ENCODE results near the gene TMEM86A. TPM values are rescaled to one million over a fixed set of nuclear protein-coding genes. Genes with fewer than 3 reads are reported as not detected.

TMEM86A gene
- total and polyA plus RNA-seq, 12 donors = 1.8 to 22.7 (median 8.3) TPM

GRCh38 chr11:18704698-18705097 lies 6.1 kb downstream of the TMEM86A start:
- Histone ChIP-seq H3K36me3 (replicated peaks in 1 of 2) (peaks cover 0 to 6% of the 10 kb centered on the region in 2 donors), H3K9me3 (replicated peaks in 1 of 3) (no peaks in the 10 kb centered on the region), H3K27me3 (no peaks in the 10 kb centered on the region), H3K27ac (no peak overlapping the region), H3K4me1 (replicated peaks in 1 of 2) (peaks cover 8 to 19% of the 10 kb centered on the region in 2 donors), H3K4me3 (no peak overlapping the region)
- no peak for DNase-seq
- TF ChIP-seq, protein P1, sequence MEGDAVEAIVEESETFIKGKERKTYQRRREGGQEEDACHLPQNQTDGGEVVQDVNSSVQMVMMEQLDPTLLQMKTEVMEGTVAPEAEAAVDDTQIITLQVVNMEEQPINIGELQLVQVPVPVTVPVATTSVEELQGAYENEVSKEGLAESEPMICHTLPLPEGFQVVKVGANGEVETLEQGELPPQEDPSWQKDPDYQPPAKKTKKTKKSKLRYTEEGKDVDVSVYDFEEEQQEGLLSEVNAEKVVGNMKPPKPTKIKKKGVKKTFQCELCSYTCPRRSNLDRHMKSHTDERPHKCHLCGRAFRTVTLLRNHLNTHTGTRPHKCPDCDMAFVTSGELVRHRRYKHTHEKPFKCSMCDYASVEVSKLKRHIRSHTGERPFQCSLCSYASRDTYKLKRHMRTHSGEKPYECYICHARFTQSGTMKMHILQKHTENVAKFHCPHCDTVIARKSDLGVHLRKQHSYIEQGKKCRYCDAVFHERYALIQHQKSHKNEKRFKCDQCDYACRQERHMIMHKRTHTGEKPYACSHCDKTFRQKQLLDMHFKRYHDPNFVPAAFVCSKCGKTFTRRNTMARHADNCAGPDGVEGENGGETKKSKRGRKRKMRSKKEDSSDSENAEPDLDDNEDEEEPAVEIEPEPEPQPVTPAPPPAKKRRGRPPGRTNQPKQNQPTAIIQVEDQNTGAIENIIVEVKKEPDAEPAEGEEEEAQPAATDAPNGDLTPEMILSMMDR (IDR thresholded peaks at IDR 0.05) = no peak
- no peak for TF ChIP-seq POLR2A (IDR thresholded peaks at IDR 0.05)
- WGBS, 4 donors = 30 to 48% (median 44%) methylated on average over 1 of the region's 1 CpG; no CpG with 5 or more reads in 1 of the 4 donors
- intact Hi-C loops (cut with DNase I) = no loop called here

DNA sequence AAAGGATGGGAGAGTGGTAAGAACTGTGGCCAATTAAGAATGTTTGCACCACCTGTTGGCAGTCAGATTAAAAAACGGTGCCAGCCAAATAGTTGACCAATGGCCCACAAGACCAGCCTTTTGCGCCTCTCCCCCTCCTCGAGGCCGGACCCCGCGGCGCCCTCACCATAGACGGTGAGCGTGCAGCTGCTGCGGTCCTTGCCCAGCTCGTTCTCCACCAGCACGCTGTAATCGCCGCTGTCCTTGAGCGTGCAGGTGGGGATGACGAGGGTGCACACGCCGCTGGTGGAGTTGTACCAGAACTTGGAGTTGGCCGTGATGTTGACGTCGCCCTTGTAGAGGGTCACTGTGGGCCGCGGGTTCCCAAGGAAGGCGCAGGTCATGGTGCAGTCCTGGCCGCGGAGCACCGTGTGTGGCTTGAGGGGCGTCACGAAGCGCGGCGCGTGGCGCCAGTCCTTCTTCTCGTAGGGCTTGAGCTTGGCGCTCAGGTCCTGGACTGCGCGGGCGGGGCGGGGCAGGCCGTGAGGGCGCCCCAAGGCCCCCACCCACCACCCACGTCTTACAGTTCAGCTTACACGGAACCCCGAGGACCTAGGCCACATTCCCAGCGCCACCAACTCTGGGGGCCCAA lies 7.2 kb downstream of the TMEM86A start:
- 1 to 5% (median 2%) methylated on average over 9 to 46 of the region's 46 CpGs for WGBS, 4 donors
- TF ChIP-seq POLR2A (IDR thresholded peaks at IDR 0.05) = peak; percentile 18 to 20
- TF ChIP-seq, protein P1 (IDR thresholded peaks at IDR 0.05) = no peak
- Histone ChIP-seq H3K27ac (peak overlapping the region in 3 of 5 donors; percentile 54 to 84 (median 68)), H3K9me3 (replicated peaks in 1 of 3) (no peaks in the 10 kb centered on the region), H3K4me1 (replicated peaks in 1 of 2) (peaks cover 7 to 11% of the 10 kb centered on the region in 2 donors), H3K27me3 (no peaks in the 10 kb centered on the region), H3K36me3 (replicated peaks in 1 of 2) (peaks cover 0 to 6% of the 10 kb centered on the region in 2 donors), H3K4me3 (peak overlapping the region in 2 of 4 donors; percentile 43 to 70)
- DNase-seq = peak; percentile 38 to 68 (median 53)
- intact Hi-C loops (cut with DNase I) = no loop called here

DNA sequence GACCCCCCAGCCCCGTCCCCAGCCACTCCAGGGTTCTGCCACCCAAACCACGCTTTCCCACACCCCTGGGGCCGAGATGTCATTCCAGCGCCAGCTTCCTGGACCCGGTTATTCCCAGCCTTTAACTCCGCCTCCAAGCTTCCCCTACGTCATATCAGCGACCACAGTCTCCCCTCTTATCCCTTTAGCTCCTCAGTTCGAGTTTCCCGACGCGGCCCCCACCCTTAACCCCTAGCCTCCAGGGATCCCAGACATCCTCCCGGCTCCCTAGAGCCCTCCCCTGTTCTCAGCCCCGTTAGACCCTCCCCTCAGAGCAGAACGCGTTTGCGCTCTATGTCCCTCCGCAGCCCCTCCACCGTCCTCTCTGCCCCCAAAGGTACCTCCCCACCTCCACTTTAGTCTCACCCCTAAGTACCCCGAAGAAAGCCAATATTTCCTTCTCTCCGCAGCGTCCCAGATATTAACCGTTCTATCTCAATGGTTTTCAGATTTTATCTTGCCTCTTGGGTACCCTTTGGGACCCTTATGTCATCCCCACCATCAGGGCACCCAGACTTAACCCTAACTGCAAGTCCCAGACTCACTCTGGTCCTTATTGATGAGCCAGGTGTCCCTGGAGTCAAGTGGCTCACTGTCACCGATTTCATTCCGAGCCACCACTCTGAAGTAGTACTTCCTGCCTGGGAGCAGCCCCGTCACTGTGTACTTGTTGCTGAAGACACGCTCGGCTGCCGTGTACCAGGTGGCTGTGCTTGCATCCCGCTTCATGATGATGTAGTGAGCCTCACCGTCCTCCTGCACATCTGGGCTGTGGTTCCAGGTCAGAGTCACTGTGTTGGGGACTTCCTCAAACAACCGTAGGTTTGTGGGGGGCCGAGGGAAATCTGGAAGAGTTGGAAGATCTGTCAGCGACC lies 8.0 kb downstream of the TMEM86A start:
- TF ChIP-seq, protein P1 (IDR thresholded peaks at IDR 0.05) = no peak
- peak in 1 of 2 donors; percentile 10 for TF ChIP-seq POLR2A (IDR thresholded peaks at IDR 0.05)
- no peaks in the 10 kb centered on the region for H3K9me3 ChIP-seq (replicated peaks in 1 of 3)
- WGBS, 4 donors = 6 to 10% (median 7%) methylated on average over 28 to 34 of the region's 34 CpGs
- intact Hi-C loops (cut with DNase I) = no loop called here
- no peaks in the 10 kb centered on the region for H3K27me3 ChIP-seq
- DNase-seq = peak; percentile 59 to 85 (median 68)
- H3K27ac ChIP-seq = peak overlapping the region in 4 of 5 donors; percentile 54 to 84 (median 65)
- peak overlapping the region in 2 of 4 donors; percentile 43 to 70 for H3K4me3 ChIP-seq
- peaks cover 0 to 5% of the 10 kb centered on the region in 2 donors for H3K36me3 ChIP-seq (replicated peaks in 1 of 2)
- peaks cover 7 to 11% of the 10 kb centered on the region in 2 donors for H3K4me1 ChIP-seq (replicated peaks in 1 of 2)

DNA sequence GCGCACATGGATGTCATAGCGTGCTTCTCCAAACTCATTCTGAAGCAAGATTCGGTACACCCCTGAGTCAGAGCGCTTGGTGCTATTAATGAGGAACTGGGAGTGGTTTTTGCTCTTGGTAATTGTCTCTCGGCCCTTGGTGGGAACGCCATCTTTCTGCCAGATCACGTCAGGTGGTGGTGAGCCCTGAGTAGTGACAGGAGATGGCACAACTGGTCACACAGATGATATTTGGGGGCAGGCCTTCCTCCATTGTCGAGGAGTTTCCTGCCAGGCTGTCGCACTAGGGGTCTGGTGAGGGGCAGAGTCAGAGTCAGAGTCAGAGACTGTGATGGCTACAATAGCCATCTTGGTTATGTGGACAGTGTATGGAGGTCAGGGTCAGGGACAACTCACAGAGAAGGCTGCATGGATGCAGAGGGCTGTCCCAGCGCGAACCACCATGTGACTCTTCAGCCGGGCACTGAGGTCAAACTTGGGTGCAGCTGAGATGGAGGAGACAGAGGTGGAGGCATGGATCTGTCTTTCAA lies 9.3 kb downstream of the TMEM86A start:
- no peak for TF ChIP-seq POLR2A (IDR thresholded peaks at IDR 0.05)
- TF ChIP-seq, protein P1 (IDR thresholded peaks at IDR 0.05) = no peak
- H3K4me3 ChIP-seq = no peak overlapping the region
- H3K4me1 ChIP-seq (replicated peaks in 1 of 2) = peaks cover 7 to 11% of the 10 kb centered on the region in 2 donors
- H3K36me3 ChIP-seq (replicated peaks in 1 of 2) = no peaks in the 10 kb centered on the region
- intact Hi-C loops (cut with DNase I) = no loop called here
- 81 to 94% (median 92%) methylated on average over 10 to 12 of the region's 12 CpGs for WGBS, 4 donors
- H3K27ac ChIP-seq = no peak overlapping the region
- no peaks in the 10 kb centered on the region for H3K9me3 ChIP-seq (replicated peaks in 1 of 3)
- no peak for DNase-seq
- H3K27me3 ChIP-seq = no peaks in the 10 kb centered on the region
